GM12878 (cell line): ENCODE results near the gene SORCS1. TPM values are rescaled to one million over a fixed set of nuclear protein-coding genes. Genes with fewer than 3 reads are reported as not detected.

Experiments
- CHD4 ChIP-seq: fragments of 200-600 bp; sonication (generic); IDR thresholded peaks from 2 replicates; pipeline ENCODE4 v1.6.1; 2016; ENCODE audit warnings: mild to moderate bottlenecking
- IKZF1 ChIP-seq: fragments of 450-650 bp; conservative IDR thresholded peaks from 2 replicates; pipeline ENCODE4 v1.6.1; 2017; ENCODE audit warnings: antibody characterized with exemption, mild to moderate bottlenecking
- IRF4 ChIP-seq: IDR thresholded peaks from 2 replicates; pipeline ENCODE4 v1.6.1; 2011; ENCODE audit warnings: low read depth, low read length
- YY1 ChIP-seq: IDR thresholded peaks from 2 replicates; pipeline ENCODE4 v1.6.1; 2011; ENCODE audit warnings: low read depth, mild to moderate bottlenecking, low read length
- ZBED1 ChIP-seq: IDR thresholded peaks from 2 replicates; pipeline ENCODE4 v1.6.1; 2016; ENCODE audit warnings: borderline replicate concordance
- ZNF274 ChIP-seq: IDR thresholded peaks from one replicate; pipeline ENCODE4 v1.8.0; 2011; ENCODE audit not compliant: insufficient read length, insufficient read depth
- polyA plus RNA-seq, 11 experiments: library from polyadenylated mRNA; depleted of rRNA in 4 of 11; unstranded in 6 of 11; stranded (reverse) in 5 of 11; fragments of >200 nt; fragmentation: Nextera tagmentation in 4 of 11; fragmentation: Illumina TruSeq in 1 of 11; extraction: Ambion mirVana in 4 of 11; extraction: Trizol in 1 of 11; gene quantifications; 1 replicate in 1 of 11; 2 replicates in 10 of 11; pipeline versions ENCODE4 v1.2.1 to v1.2.3, GENCODE V29; 2011 to 2016; ENCODE audit warnings: inconsistent platforms in 2 of 11, missing spikeins in 2 of 11, low read depth in 1 of 11
- total RNA-seq, 4 experiments: library from RNA; depleted of rRNA in 3 of 4; stranded (reverse); fragments of >200 nt in 3 of 4; fragmentation: Illumina TruSeq in 1 of 4; extraction: Trizol in 1 of 4; gene quantifications; 2 replicates each; pipeline versions ENCODE4 v1.2.1 to v1.2.3, GENCODE V29; 2013 to 2021
- TF ChIP-seq, protein P1 (sequence below): IDR thresholded peaks from 2 replicates; pipeline ENCODE4 v1.6.1; 2012; ENCODE audit warnings: improper control_type of control experiment, low read depth, low read length; ENCODE audit not compliant: insufficient replicate concordance
- TF ChIP-seq, protein P2 (sequence below): IDR thresholded peaks from 2 replicates; pipeline ENCODE4 v1.6.1; 2012; ENCODE audit warnings: low read depth, low read length, improper control_type of control experiment
- TF ChIP-seq, protein P3 (sequence below): fragments of 450-650 bp; IDR thresholded peaks from 2 replicates; pipeline ENCODE4 v1.6.1; 2017; ENCODE audit warnings: antibody characterized with exemption, mild to moderate bottlenecking, moderate library complexity

The SORCS1 gene
- total and polyA plus RNA-seq, 10 of the 15 experiments (the other 5 are each of a cell fraction or from before 2014, with no cell fraction given), result 0.02 to 9.6 (median 0.06) TPM; not detected in 3

DNA sequence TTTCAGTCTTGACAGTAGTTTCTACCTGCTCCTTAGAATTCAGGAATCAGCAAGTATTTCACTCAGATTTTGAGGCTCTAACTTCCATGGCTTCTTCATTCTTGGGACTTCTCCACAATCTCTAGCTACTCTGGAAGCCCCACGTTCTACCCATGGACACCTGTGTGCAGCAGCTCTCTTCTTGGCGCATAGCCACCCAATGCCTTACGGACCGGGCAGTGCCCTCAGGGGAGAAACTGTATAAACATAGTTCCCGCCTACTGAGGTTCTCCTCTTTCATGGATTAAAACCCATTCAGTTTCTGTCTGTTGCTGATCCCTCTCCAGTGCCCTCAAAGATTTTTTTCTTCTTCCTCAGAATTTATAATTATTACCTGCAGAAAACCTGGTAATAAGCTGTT, 177.1 kb downstream of the SORCS1 start (continued):
- TF ChIP-seq, protein P1, sequence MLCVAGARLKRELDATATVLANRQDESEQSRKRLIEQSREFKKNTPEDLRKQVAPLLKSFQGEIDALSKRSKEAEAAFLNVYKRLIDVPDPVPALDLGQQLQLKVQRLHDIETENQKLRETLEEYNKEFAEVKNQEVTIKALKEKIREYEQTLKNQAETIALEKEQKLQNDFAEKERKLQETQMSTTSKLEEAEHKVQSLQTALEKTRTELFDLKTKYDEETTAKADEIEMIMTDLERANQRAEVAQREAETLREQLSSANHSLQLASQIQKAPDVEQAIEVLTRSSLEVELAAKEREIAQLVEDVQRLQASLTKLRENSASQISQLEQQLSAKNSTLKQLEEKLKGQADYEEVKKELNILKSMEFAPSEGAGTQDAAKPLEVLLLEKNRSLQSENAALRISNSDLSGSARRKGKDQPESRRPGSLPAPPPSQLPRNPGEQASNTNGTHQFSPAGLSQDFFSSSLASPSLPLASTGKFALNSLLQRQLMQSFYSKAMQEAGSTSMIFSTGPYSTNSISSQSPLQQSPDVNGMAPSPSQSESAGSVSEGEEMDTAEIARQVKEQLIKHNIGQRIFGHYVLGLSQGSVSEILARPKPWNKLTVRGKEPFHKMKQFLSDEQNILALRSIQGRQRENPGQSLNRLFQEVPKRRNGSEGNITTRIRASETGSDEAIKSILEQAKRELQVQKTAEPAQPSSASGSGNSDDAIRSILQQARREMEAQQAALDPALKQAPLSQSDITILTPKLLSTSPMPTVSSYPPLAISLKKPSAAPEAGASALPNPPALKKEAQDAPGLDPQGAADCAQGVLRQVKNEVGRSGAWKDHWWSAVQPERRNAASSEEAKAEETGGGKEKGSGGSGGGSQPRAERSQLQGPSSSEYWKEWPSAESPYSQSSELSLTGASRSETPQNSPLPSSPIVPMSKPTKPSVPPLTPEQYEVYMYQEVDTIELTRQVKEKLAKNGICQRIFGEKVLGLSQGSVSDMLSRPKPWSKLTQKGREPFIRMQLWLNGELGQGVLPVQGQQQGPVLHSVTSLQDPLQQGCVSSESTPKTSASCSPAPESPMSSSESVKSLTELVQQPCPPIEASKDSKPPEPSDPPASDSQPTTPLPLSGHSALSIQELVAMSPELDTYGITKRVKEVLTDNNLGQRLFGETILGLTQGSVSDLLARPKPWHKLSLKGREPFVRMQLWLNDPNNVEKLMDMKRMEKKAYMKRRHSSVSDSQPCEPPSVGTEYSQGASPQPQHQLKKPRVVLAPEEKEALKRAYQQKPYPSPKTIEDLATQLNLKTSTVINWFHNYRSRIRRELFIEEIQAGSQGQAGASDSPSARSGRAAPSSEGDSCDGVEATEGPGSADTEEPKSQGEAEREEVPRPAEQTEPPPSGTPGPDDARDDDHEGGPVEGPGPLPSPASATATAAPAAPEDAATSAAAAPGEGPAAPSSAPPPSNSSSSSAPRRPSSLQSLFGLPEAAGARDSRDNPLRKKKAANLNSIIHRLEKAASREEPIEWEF, result no peak
- TF ChIP-seq, protein P2, sequence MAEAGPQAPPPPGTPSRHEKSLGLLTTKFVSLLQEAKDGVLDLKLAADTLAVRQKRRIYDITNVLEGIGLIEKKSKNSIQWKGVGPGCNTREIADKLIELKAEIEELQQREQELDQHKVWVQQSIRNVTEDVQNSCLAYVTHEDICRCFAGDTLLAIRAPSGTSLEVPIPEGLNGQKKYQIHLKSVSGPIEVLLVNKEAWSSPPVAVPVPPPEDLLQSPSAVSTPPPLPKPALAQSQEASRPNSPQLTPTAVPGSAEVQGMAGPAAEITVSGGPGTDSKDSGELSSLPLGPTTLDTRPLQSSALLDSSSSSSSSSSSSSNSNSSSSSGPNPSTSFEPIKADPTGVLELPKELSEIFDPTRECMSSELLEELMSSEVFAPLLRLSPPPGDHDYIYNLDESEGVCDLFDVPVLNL, result no peak
- TF ChIP-seq ZNF274, result no peak
- no peak for TF ChIP-seq IRF4
- TF ChIP-seq, protein P3, sequence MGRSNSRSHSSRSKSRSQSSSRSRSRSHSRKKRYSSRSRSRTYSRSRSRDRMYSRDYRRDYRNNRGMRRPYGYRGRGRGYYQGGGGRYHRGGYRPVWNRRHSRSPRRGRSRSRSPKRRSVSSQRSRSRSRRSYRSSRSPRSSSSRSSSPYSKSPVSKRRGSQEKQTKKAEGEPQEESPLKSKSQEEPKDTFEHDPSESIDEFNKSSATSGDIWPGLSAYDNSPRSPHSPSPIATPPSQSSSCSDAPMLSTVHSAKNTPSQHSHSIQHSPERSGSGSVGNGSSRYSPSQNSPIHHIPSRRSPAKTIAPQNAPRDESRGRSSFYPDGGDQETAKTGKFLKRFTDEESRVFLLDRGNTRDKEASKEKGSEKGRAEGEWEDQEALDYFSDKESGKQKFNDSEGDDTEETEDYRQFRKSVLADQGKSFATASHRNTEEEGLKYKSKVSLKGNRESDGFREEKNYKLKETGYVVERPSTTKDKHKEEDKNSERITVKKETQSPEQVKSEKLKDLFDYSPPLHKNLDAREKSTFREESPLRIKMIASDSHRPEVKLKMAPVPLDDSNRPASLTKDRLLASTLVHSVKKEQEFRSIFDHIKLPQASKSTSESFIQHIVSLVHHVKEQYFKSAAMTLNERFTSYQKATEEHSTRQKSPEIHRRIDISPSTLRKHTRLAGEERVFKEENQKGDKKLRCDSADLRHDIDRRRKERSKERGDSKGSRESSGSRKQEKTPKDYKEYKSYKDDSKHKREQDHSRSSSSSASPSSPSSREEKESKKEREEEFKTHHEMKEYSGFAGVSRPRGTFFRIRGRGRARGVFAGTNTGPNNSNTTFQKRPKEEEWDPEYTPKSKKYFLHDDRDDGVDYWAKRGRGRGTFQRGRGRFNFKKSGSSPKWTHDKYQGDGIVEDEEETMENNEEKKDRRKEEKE, result no peak
- no peak for TF ChIP-seq IKZF1
- TF ChIP-seq ZBED1, result no peak
- TF ChIP-seq CHD4, result no peak
- TF ChIP-seq YY1, result no peak
